ENCODE data around the gene CCDC197. TPM values are rescaled to one million over a fixed set of nuclear protein-coding genes. Genes with fewer than 3 reads are reported as not detected.

CCDC197 gene
- total RNA-seq, 2 donors from 2014 or later: not detected

GRCh38 chr14:93973607-93974006 lies 23.5 kb upstream of the CCDC197 start:
- WGBS, 2 experiments (ENCODE audit: insufficient coverage in 1 of 2, insufficient read length in 1 of 2): 87 to 100% methylated on average over 2 to 6 of the region's 6 CpGs
- Mint-ChIP-seq H3K9me3 (no peaks in the 10 kb centered on the region), H3K27ac (no peak overlapping the region), H3K27me3 (ENCODE audit: insufficient read depth) (peaks cover 9% of the 10 kb centered on the region), H3K4me1 (no peaks in the 10 kb centered on the region), H3K36me3 (ENCODE audit: low read depth) (no peaks in the 10 kb centered on the region), H3K4me3 (no peak overlapping the region)
- no peaks in the 10 kb centered on the region for H3K36me3 ChIP-seq (ENCODE audit: control insufficient read depth, insufficient read depth, low read length)
- no peaks in the 10 kb centered on the region for H3K4me1 ChIP-seq (ENCODE audit: control insufficient read depth, insufficient read depth, low read length)
- no peak overlapping the region for H3K4me3 ChIP-seq (ENCODE audit: low read length)
- H3K27me3 ChIP-seq (ENCODE audit: control insufficient read depth, insufficient read depth, low read length, poor library complexity, severe bottlenecking): no peaks in the 10 kb centered on the region
- no peak for TF ChIP-seq CTCF (conservative IDR thresholded peaks at IDR 0.05)
- H3K9ac ChIP-seq (ENCODE audit: extremely low read depth, low read length, poor library complexity, severe bottlenecking): no peak overlapping the region
- no peak for DNase-seq
- no peaks in the 10 kb centered on the region for H3K9me3 ChIP-seq (ENCODE audit: control insufficient read depth, low read length)
- H3K27ac ChIP-seq (ENCODE audit: low read depth, low read length): no peak overlapping the region

GRCh38 chr14:93974299-93974698 lies 22.8 kb upstream of the CCDC197 start:
- H3K27ac ChIP-seq (ENCODE audit: low read depth, low read length): no peak overlapping the region
- no peak for DNase-seq
- 91 to 96% methylated on average over 5 to 6 of the region's 6 CpGs for WGBS, 2 experiments (ENCODE audit: insufficient coverage in 1 of 2, insufficient read length in 1 of 2)
- H3K9ac ChIP-seq (ENCODE audit: extremely low read depth, low read length, poor library complexity, severe bottlenecking): no peak overlapping the region
- no peaks in the 10 kb centered on the region for H3K27me3 ChIP-seq (ENCODE audit: control insufficient read depth, insufficient read depth, low read length, poor library complexity, severe bottlenecking)
- no peak for TF ChIP-seq CTCF (conservative IDR thresholded peaks at IDR 0.05)
- Mint-ChIP-seq H3K27me3 (ENCODE audit: insufficient read depth) (peaks cover 5% of the 10 kb centered on the region), H3K36me3 (ENCODE audit: low read depth) (no peaks in the 10 kb centered on the region), H3K4me3 (no peak overlapping the region), H3K4me1 (no peaks in the 10 kb centered on the region), H3K9me3 (no peaks in the 10 kb centered on the region), H3K27ac (no peak overlapping the region)
- no peaks in the 10 kb centered on the region for H3K4me1 ChIP-seq (ENCODE audit: control insufficient read depth, insufficient read depth, low read length)
- H3K4me3 ChIP-seq (ENCODE audit: low read length): no peak overlapping the region
- no peaks in the 10 kb centered on the region for H3K9me3 ChIP-seq (ENCODE audit: control insufficient read depth, low read length)
- H3K36me3 ChIP-seq (ENCODE audit: control insufficient read depth, insufficient read depth, low read length): no peaks in the 10 kb centered on the region

GRCh38 chr14:93974833-93975232 lies 22.3 kb upstream of the CCDC197 start:
- H3K9ac ChIP-seq (ENCODE audit: extremely low read depth, low read length, poor library complexity, severe bottlenecking): no peak overlapping the region
- no peaks in the 10 kb centered on the region for H3K4me1 Mint-ChIP-seq
- H3K36me3 Mint-ChIP-seq (ENCODE audit: low read depth): no peaks in the 10 kb centered on the region
- H3K27me3 Mint-ChIP-seq (ENCODE audit: insufficient read depth): peaks cover 5% of the 10 kb centered on the region
- H3K9me3 Mint-ChIP-seq: no peaks in the 10 kb centered on the region
- no peak overlapping the region for H3K4me3 ChIP-seq (ENCODE audit: low read length)
- DNase-seq: no peak
- no peak for TF ChIP-seq CTCF (conservative IDR thresholded peaks at IDR 0.05)
- H3K27me3 ChIP-seq (ENCODE audit: control insufficient read depth, insufficient read depth, low read length, poor library complexity, severe bottlenecking): no peaks in the 10 kb centered on the region
- no peaks in the 10 kb centered on the region for H3K9me3 ChIP-seq (ENCODE audit: control insufficient read depth, low read length)
- WGBS, 2 experiments (ENCODE audit: insufficient coverage in 1 of 2, insufficient read length in 1 of 2): 90 to 97% methylated on average over 4 to 12 of the region's 12 CpGs
- H3K4me3 Mint-ChIP-seq: no peak overlapping the region
- no peak overlapping the region for H3K27ac ChIP-seq (ENCODE audit: low read depth, low read length)
- H3K27ac Mint-ChIP-seq: no peak overlapping the region
- no peaks in the 10 kb centered on the region for H3K36me3 ChIP-seq (ENCODE audit: control insufficient read depth, insufficient read depth, low read length)
- H3K4me1 ChIP-seq (ENCODE audit: control insufficient read depth, insufficient read depth, low read length): no peaks in the 10 kb centered on the region
